ENCODE data around the gene FIS1.
"Not testable (repeated sequence)": the region's sequence is repeated elsewhere in the genome, so short reads cannot be mapped to it uniquely, and the experiment has no call there.

The FIS1 gene

GRCh38 chr7:101232141-101232850 is 12.6 kb downstream of the FIS1 start:
- peak; percentile 69 for DNase-seq

- no peak for DNase-seq
Measured at GRCh38 chr7:101231644-101232043, 13.2 kb downstream of the FIS1 start.

DNA sequence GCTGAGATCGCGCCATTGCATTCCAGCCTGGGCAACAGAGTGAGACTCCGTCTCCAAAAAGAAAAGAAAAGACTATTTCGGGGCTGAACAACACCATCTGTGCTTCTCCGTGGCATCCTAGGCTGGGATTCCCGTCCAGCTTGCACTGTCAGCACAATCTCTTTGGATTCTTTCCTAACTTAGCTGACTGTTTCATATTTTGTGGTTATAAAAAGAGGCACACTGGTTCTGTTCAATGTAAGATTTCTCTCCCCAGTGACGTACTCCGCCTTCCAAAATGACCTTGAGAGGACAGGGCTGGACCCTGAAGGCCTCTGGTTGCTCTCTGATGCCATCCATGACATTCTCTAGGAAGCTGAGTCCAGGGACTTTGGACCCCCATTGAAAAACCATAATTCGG is 18.2 kb downstream of the FIS1 start:
- no peak for DNase-seq

GRCh38 chr7:101225650-101226049 is 19.2 kb downstream of the FIS1 start:
- no peak for DNase-seq

DNA sequence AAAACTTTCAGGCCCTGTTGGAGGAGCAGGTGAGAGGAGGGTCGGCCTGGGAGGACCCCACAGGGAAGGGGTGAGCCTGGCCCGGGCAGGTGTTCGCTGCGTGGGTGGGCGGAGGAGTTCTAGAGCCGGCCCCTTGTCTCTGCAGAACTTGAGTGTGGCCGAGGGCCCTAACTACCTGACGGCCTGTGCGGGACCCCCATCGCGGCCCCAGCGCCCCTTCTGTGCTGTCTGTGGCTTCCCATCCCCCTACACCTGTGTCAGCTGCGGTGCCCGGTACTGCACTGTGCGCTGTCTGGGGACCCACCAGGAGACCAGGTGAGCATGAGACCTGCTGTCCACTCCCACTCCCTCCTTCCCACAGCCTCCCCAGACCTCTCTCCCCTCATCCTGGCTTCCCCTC is 21.4 kb downstream of the FIS1 start:
- DNase-seq, result no peak

DNA sequence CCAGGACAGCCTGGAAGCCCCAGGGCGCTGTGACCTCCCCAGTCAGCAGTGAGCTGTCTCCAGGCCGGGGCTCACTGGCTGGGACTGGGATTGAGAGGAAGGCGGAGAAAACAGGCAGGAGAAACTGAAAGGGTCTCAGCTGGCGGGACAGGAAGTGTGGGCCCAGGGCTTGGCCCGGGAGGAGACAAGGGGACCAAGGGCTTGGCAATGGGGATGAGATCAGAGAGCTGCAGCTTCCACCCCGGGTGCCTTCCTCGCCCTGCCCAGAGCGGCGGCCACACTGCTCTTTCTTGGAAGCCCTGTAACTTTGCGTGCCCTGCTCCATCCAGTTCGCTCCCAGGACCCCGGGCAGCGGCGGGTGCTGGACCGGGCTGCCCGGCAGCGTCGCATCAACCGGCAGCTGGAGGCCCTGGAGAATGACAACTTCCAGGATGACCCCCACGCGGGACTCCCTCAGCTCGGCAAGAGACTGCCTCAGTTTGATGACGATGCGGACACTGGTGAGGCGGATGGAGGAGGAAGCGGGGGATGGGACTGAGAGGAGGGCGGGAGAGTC is 22.5 kb downstream of the FIS1 start:
- DNase-seq, result no peak

DNA sequence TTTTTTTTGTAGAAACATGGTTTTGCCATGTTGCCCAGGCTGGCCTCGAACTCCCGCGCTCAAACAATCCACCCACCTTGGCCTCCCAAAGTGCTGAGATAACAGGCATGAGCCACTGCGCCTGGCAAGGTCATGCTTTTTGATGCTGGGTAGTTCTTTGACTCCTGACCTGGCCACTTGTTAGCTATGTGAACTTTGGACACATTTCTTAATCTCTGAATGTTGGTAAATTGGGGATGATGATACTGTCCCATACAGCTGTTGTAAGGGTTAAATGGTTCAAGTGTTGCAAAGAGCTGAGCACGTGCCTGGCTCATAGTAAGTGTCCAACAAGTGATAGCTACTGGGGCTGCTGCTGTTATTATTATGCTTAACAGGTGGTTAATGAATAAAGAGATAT is 24.6 kb downstream of the FIS1 start:
- DNase-seq, result no peak

DNA sequence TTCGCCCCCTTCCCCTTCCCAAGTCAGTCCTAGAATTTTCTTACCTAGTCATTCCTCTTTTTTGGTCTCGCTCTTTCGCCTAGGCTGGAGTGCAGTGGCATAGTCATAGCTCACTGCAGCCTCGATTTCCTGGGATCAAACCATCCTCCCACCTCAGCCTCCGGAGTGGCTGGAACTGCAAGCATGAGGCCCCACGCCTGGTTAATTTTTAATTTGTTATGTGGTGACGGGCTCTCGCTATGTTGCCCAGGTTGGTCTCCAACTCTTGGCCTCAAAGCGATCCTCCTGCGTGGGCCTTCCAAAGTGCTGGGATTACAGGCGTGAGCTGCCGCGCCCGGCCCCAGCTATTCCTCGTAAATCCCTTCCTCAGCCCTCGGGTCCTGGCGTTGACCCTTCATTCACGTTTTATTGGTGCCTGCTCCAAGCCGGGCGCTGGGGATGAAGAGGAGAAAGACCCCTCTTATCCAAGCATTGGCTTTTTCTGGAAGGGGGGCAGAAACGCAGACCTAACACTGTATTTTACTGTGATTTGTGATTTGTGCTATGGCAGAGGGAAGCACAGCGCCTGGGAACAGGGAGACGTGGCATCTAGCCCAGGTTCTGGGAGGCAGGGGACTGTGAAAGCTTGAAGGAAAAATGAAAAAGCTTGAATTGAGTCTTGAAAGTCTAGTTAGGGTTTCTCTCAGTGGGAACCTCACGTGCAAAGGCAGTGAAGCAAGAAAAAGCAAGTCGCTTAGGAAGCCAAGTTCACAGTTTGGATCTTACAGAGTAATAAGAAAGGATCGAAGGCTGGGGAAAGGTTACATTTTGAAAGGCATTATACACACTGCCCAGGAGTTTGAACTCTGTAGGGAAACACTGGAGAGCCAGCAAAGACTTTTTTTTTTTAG is 26.4 kb downstream of the FIS1 start:
- no peak for DNase-seq

GRCh38 chr7:101217388-101218235 is 27.3 kb downstream of the FIS1 start, which contains the start of the genes PLOD3 and ZNHIT1:
PLOD3 (minus strand) TSS chr7:101217581; CDS start chr7:101217274, 307 bp downstream.
ZNHIT1 (plus strand) TSS chr7:101218165; CDS start chr7:101218196, 31 bp downstream.
- peak; percentile 98 for DNase-seq

DNA sequence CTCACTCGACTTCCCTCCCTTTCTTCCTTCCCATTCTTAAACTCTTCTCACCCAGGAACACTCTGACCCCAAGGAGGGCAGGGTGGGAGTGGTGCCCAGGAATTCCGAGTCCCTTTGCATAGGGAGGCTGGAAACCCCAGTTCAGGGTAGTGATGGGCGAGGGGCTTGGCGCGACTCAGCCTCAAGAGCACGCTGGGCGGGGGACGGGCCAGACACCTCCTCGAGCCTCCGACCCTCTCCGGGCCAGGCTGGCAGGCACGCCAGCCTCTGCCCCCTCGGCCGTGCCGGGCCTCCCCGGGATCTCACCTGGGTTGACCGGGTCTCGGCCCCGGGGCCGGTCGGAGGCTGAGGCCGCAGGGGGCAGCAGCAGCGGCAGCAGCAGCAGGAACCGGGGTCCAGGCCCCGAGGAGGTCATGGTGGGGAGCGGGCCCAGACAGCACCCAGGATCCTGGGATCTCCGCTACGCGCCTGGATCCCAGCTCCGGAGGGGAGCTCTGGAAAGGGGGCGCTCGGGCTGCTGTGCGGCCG is 28.0 kb downstream of the FIS1 start:
- DNase-seq, result no peak

DNA sequence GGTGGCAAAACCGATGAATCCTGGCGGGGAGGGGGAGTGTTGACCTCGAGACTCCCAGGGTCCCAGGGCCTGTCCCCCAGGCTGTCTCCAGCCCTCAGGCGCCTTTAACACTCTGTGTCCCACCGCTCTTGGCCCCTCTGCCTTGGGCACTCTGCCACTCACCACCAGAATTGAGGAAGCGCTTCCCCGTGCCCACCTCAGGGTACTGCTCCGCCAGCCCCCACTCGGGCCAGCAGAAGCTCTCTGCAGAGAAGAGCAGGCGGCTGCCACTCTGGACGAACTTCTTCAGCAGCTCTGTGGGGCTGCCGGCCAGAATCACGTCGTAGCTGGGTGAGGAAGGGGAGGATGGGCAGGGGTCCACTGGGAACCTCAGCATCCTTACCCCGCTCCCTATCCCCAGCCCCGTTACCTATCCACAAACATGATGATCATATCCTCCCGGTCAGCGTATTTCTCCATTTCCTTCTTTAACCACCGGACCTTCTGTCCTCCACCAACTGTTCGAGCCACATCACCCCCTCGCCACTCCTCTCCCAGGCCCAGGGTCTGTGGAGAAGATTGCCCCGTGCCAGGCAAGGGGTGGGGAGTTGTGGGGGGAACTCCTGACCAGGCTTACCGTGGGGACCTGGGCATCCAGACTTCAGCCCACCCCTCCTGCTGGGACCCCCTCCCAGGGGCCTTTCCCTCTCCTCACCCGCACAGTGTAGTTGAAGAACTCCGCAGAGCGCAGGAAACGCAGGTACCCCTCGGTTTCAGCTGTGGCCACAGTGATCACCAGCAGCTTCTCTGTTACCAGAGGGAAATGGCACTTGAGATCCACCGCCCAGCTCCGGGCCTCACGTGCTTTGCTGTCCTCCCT is 28.7 kb downstream of the FIS1 start:
- DNase-seq, result no peak

GRCh38 chr7:101212014-101212413 is 32.9 kb downstream of the FIS1 start:
- DNase-seq, result no peak

- no peak for DNase-seq
Measured at GRCh38 chr7:101211501-101211900, 33.4 kb downstream of the FIS1 start.

DNA sequence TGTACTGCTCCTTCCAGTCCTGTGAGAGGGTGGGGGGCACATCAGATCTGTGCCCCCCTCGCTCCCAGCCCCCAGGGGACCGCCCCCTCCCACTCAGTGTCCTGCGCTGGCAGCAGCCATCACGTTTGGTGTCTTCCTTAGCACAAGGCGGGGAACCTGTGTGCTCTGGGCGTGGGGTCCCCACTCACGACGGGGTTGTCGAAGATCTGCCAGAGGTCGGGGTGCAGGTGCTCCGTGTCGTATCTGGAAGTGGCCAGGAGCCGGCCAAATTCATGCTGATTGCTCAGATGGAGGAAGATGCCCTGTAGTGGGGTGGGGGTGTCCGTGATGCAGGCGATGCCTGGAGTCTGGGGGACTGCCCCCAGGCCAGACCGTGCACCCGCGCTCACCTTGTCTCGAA is 34.7 kb downstream of the FIS1 start:
- DNase-seq, result no peak

DNA sequence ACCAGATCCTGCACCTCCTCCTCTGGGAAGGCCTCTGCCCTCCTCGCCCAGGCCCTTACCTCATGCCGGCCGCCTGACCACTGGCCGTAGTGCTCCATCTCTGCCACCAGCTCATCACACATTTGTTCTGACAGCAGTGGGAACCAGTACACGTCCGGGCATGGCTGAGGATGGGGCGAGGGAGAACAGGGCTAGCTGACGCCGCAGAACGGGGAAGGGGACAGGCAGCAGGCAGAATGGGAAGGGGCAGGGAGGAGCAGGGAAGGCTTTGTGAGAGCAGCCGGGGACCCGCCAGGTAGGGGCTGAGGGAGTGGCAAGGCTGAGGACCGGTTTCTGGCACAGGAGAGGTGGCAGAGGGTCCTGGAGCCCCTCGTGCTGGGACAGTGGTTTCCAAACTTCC is 36.1 kb downstream of the FIS1 start:
- no peak for DNase-seq

DNA sequence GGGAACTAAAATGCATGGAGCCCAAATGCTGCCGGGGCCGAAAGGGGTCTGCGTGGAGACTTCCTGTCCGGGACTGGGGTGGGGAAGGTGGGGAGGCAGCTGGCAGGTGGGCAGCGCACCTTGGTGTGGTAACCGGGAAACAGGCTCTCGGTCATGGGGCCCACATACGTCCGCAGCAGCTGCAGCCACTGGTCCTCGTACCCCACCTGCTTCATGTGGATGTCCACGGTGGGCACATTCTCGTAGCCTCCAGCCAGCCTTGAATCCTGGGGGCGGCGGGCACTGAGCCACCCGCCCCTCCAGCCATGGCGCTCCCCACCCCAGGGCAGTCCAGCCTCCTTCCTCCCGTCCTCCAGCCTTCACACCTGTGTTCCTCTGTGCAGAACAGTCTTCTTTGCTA is 37.4 kb downstream of the FIS1 start:
- no peak for DNase-seq

- no peak for DNase-seq
Measured at GRCh38 chr7:101206665-101207042, 38.2 kb downstream of the FIS1 start.

GRCh38 chr7:101205901-101206664 is 38.8 kb downstream of the FIS1 start:
- no peak for DNase-seq

GRCh38 chr7:101203740-101204738 is 40.8 kb downstream of the FIS1 start:
- not testable (repeated sequence) for DNase-seq

DNA sequence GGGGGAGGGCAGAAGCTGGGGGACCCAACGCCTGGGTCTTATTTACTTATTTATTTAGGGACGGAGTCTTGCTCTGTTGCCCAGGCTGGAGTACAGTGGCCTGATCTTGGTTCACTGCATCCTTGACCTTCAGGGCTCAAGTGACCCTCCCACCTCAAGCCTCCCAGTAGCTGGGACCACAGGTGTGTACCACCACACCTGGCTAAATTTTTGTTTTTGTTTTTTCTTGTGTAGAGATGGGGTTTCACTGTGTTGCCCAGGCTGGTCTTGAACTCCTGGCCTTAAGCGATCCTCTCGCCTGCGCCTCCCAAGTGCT is 42.3 kb downstream of the FIS1 start:
- no peak for DNase-seq
